ENCODE results near the gene ASCL5. TPM values are rescaled to one million over a fixed set of nuclear protein-coding genes. Genes with fewer than 3 reads are reported as not detected.

Gene ASCL5
- total RNA-seq, 1 experiment from 2014 or later = not detected

GRCh38 chr1:201147396-201148015 is 20.5 kb upstream of the ASCL5 start:
- TF ChIP-seq SIN3A (IDR thresholded peaks at IDR 0.05; ENCODE audit: borderline replicate concordance, insufficient read depth, low read depth, low read length) = no peak
- TF ChIP-seq REST (IDR thresholded peaks at IDR 0.05; ENCODE audit: insufficient read depth in 1 of 2, low read depth in 2 of 2, low read length in 1 of 2) = no peak
- TF ChIP-seq POLR2AphosphoS5 (IDR thresholded peaks at IDR 0.05; ENCODE audit: low read depth, low read length) = no peak
- no peak for TF ChIP-seq TCF7L2 (IDR thresholded peaks at IDR 0.05; ENCODE audit: low read depth, low read length)
- TF ChIP-seq CTCF (IDR thresholded peaks at IDR 0.05) = no peak
- Histone ChIP-seq H3K36me3 (ENCODE audit: control insufficient read depth, insufficient read depth, low read length) (peaks cover 7% of the 10 kb centered on the region; the same call in 1 of the 2 replicates), H3K27me3 (ENCODE audit: control insufficient read depth, insufficient read depth, low read length) (no peaks in the 10 kb centered on the region), H3K9me3 (ENCODE audit: control insufficient read depth, insufficient read depth, low read depth, low read length) (no peaks in the 10 kb centered on the region), H3K27ac (ENCODE audit: low read length) (no peak overlapping the region), H3K4me3 (ENCODE audit: low read depth in 2 of 2, low read length in 2 of 2) (no peak overlapping the region), H3K4me1 (ENCODE audit: control insufficient read depth, insufficient read depth, low read length) (no peaks in the 10 kb centered on the region)
- CTCF ChIA-PET = interaction anchor here (0.5 kb wide), 1 partner anchor 25 kb away, joined by 6 read pairs; no protein-coding TSS in a partner anchor
- intact Hi-C loops (cut with micrococcal nuclease; ENCODE audit: unreplicated experiment) = no loop called here
- in situ Hi-C loops (cut with HindIII; ENCODE audit: low pct_unique_long_range_greater_than_20kb, low sequenced_read_pairs) = no loop called here
- BruUV-seq (replicated peaks) = no TSS peak
- DNase-seq (ENCODE audit: low read depth, low spot score) (no peak), ATAC-seq (no peak)
- POLR2A ChIA-PET = no interaction called here

GRCh38 chr1:201146626-201147390 is 19.8 kb upstream of the ASCL5 start:
- no peak overlapping the region for H3K27ac ChIP-seq (ENCODE audit: low read length)
- ChIA-PET CTCF (no interaction called here), POLR2A (no interaction called here)
- no peak for ATAC-seq
- in situ Hi-C loops (cut with HindIII; ENCODE audit: low pct_unique_long_range_greater_than_20kb, low sequenced_read_pairs) = no loop called here
- BruUV-seq (replicated peaks) = no TSS peak
- intact Hi-C loops (cut with micrococcal nuclease; ENCODE audit: unreplicated experiment) = no loop called here
- no peaks in the 10 kb centered on the region for H3K9me3 ChIP-seq (ENCODE audit: control insufficient read depth, insufficient read depth, low read depth, low read length)
- TF ChIP-seq SIN3A (IDR thresholded peaks at IDR 0.05; ENCODE audit: borderline replicate concordance, insufficient read depth, low read depth, low read length) (no peak), TCF7L2 (IDR thresholded peaks at IDR 0.05; ENCODE audit: low read depth, low read length) (no peak), POLR2AphosphoS5 (IDR thresholded peaks at IDR 0.05; ENCODE audit: low read depth, low read length) (no peak), CTCF (IDR thresholded peaks at IDR 0.05) (no peak), REST (IDR thresholded peaks at IDR 0.05; ENCODE audit: insufficient read depth in 1 of 2, low read depth in 2 of 2, low read length in 1 of 2) (no peak)
- DNase-seq (ENCODE audit: low read depth, low spot score) = no peak
- no peaks in the 10 kb centered on the region for H3K4me1 ChIP-seq (ENCODE audit: control insufficient read depth, insufficient read depth, low read length)
- H3K36me3 ChIP-seq (ENCODE audit: control insufficient read depth, insufficient read depth, low read length) = peaks cover 7% of the 10 kb centered on the region; the same call in 1 of the 2 replicates
- H3K27me3 ChIP-seq (ENCODE audit: control insufficient read depth, insufficient read depth, low read length) = no peaks in the 10 kb centered on the region
- H3K4me3 ChIP-seq (ENCODE audit: low read depth in 2 of 2, low read length in 2 of 2) = no peak overlapping the region

Data from Panc1 (cell line).